ENCODE results near the gene MACROD2.
"Not testable (repeated sequence)": the region's sequence is repeated elsewhere in the genome, so short reads cannot be mapped to it uniquely, and the experiment has no call there.

Gene MACROD2

GRCh38 chr20:14919501-14920081, 924.3 kb downstream of the MACROD2 start:
- no peak for TF ChIP-seq CTCF (IDR thresholded peaks at IDR 0.05; ENCODE audit: low read depth, low read length)
- no peak for DNase-seq
- H3K4me3 ChIP-seq (ENCODE audit: low read depth, low read length): peak overlapping the region; percentile 25; the same call in 1 of the 2 replicates
- no peaks in the 10 kb centered on the region for H3K36me3 ChIP-seq
- no peaks in the 10 kb centered on the region for H3K27me3 ChIP-seq
- H3K9me3 ChIP-seq: no peaks in the 10 kb centered on the region
- peaks cover 48% of the 10 kb centered on the region for H3K4me1 ChIP-seq

- Histone ChIP-seq H3K4me3 (ENCODE audit: low read depth, low read length) (no peak overlapping the region), H3K27me3 (no peaks in the 10 kb centered on the region), H3K9me3 (no peaks in the 10 kb centered on the region), H3K4me1 (peaks cover 33% of the 10 kb centered on the region), H3K36me3 (no peaks in the 10 kb centered on the region)
- no peak for DNase-seq
- TF ChIP-seq CTCF (IDR thresholded peaks at IDR 0.05; ENCODE audit: low read depth, low read length): no peak
Observed at GRCh38 chr20:14921513-14921912, 926.2 kb downstream of the MACROD2 start.

GRCh38 chr20:14922503-14923267, 927.4 kb downstream of the MACROD2 start:
- no peaks in the 10 kb centered on the region for H3K36me3 ChIP-seq
- no peak for DNase-seq
- H3K27me3 ChIP-seq: no peaks in the 10 kb centered on the region
- H3K9me3 ChIP-seq: no peaks in the 10 kb centered on the region
- H3K4me1 ChIP-seq: peaks cover 31% of the 10 kb centered on the region
- H3K4me3 ChIP-seq (ENCODE audit: low read depth, low read length): 0 out of 2 replicates have a peak overlapping the region, but pooled peaks have one; percentile 10
- TF ChIP-seq CTCF (IDR thresholded peaks at IDR 0.05; ENCODE audit: low read depth, low read length): no peak

- peaks cover 29% of the 10 kb centered on the region for H3K4me1 ChIP-seq
- no peak for TF ChIP-seq CTCF (IDR thresholded peaks at IDR 0.05; ENCODE audit: low read depth, low read length)
- H3K36me3 ChIP-seq: no peaks in the 10 kb centered on the region
- H3K9me3 ChIP-seq: no peaks in the 10 kb centered on the region
- DNase-seq: no peak
- H3K4me3 ChIP-seq (ENCODE audit: low read depth, low read length): no peak overlapping the region
- no peaks in the 10 kb centered on the region for H3K27me3 ChIP-seq
Observed at GRCh38 chr20:14924433-14924832, 929.1 kb downstream of the MACROD2 start.

GRCh38 chr20:14925300-14925699, 930.0 kb downstream of the MACROD2 start:
- TF ChIP-seq CTCF (IDR thresholded peaks at IDR 0.05; ENCODE audit: low read depth, low read length): no peak
- H3K27me3 ChIP-seq: no peaks in the 10 kb centered on the region
- H3K9me3 ChIP-seq: no peaks in the 10 kb centered on the region
- H3K4me3 ChIP-seq (ENCODE audit: low read depth, low read length): no peak overlapping the region
- DNase-seq: no peak
- no peaks in the 10 kb centered on the region for H3K36me3 ChIP-seq
- H3K4me1 ChIP-seq: peaks cover 22% of the 10 kb centered on the region

- peaks cover 22% of the 10 kb centered on the region for H3K4me1 ChIP-seq
- H3K4me3 ChIP-seq (ENCODE audit: low read depth, low read length); H3K27me3 ChIP-seq; DNase-seq; H3K36me3 ChIP-seq; H3K9me3 ChIP-seq: not testable (repeated sequence)
Observed at GRCh38 chr20:14926436-14926835, 931.1 kb downstream of the MACROD2 start.
